HG03378 (cell line): ENCODE data around the gene NHEJ1.

Source experiments
- ATAC-seq: cut with Tn5 transposase; IDR thresholded peaks from one replicate; pipeline ENCODE4 v1.9.1; 2021; ENCODE audit warnings: mild to moderate bottlenecking, moderate library complexity; ENCODE audit not compliant: unreplicated experiment

Gene NHEJ1

GRCh38 chr2:219168932-219169331, 8.3 kb upstream of the NHEJ1 start:
- ATAC-seq = no peak

- ATAC-seq = no peak
Measured at GRCh38 chr2:219168526-219168925, 7.9 kb upstream of the NHEJ1 start.

GRCh38 chr2:219167997-219168396, 7.4 kb upstream of the NHEJ1 start:
- no peak for ATAC-seq

GRCh38 chr2:219165058-219165911, 4.7 kb upstream of the NHEJ1 start:
- ATAC-seq = no peak

- no peak for ATAC-seq
Measured at GRCh38 chr2:219163156-219163555, 2.5 kb upstream of the NHEJ1 start.

GRCh38 chr2:219161097-219161496, 482 bp upstream of the NHEJ1 start:
- no peak for ATAC-seq

- peak; percentile 1 for ATAC-seq
Measured at GRCh38 chr2:219159771-219160185, 837 bp downstream of the NHEJ1 start.

- no peak for ATAC-seq
Measured at GRCh38 chr2:219158586-219158985, 2.0 kb downstream of the NHEJ1 start.

- ATAC-seq = no peak
Measured at GRCh38 chr2:219158025-219158424, 2.6 kb downstream of the NHEJ1 start.

GRCh38 chr2:219157396-219157795, 3.2 kb downstream of the NHEJ1 start:
- ATAC-seq = no peak

GRCh38 chr2:219155054-219155644, 5.5 kb downstream of the NHEJ1 start:
- ATAC-seq = no peak

- ATAC-seq = no peak
Measured at GRCh38 chr2:219149667-219150066, 10.9 kb downstream of the NHEJ1 start.

- ATAC-seq = no peak
Measured at GRCh38 chr2:219142329-219142728, 18.3 kb downstream of the NHEJ1 start.

- ATAC-seq = no peak
Measured at GRCh38 chr2:219140722-219141121, 19.9 kb downstream of the NHEJ1 start.

- no peak for ATAC-seq
Measured at GRCh38 chr2:219133976-219134375, 26.6 kb downstream of the NHEJ1 start.

GRCh38 chr2:219131744-219132143, 28.9 kb downstream of the NHEJ1 start:
- ATAC-seq = no peak

GRCh38 chr2:219131327-219131726, 29.3 kb downstream of the NHEJ1 start:
- ATAC-seq = no peak

GRCh38 chr2:219129589-219129988, 31.0 kb downstream of the NHEJ1 start:
- no peak for ATAC-seq

- no peak for ATAC-seq
Measured at GRCh38 chr2:219128396-219128795, 32.2 kb downstream of the NHEJ1 start.

- no peak for ATAC-seq
Measured at GRCh38 chr2:219127037-219127635, 33.5 kb downstream of the NHEJ1 start.

- no peak for ATAC-seq
Measured at GRCh38 chr2:219126555-219126954, 34.1 kb downstream of the NHEJ1 start.

- ATAC-seq = no peak
Measured at GRCh38 chr2:219125886-219126270, 34.7 kb downstream of the NHEJ1 start.
